Measurements from ENCODE around the gene DMD.
"Not testable (repeated sequence)": the region's sequence is repeated elsewhere in the genome, so short reads cannot be mapped to it uniquely, and the experiment has no call there.

DNA sequence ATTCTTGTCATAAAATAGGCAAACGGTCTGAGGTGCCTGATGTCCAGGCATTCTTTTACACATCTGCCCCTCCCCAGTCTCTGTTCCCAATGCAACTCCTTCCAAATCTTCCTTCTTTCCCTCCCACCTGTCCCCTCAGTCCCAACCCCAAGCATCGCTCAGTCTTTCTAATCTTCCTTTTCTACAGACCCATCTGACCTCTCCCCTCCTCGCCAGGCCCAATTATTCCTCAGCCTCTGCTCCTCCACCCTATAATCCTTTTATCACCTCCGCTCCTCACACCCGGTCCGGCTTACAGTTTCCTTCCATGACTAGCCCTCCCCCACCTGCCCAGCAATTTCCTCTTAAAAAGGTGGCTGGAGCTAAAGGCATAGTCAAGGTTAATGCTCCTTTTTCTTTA, 1832.4 kb downstream of the DMD start:
- TF ChIP-seq EP300 (IDR thresholded peaks at IDR 0.05; ENCODE audit: borderline replicate concordance in 1 of 2, low read depth in 2 of 2, low read length in 2 of 2); ASH2L (IDR thresholded peaks at IDR 0.05; ENCODE audit: low read length): not testable (repeated sequence)
- TF ChIP-seq, protein P1, sequence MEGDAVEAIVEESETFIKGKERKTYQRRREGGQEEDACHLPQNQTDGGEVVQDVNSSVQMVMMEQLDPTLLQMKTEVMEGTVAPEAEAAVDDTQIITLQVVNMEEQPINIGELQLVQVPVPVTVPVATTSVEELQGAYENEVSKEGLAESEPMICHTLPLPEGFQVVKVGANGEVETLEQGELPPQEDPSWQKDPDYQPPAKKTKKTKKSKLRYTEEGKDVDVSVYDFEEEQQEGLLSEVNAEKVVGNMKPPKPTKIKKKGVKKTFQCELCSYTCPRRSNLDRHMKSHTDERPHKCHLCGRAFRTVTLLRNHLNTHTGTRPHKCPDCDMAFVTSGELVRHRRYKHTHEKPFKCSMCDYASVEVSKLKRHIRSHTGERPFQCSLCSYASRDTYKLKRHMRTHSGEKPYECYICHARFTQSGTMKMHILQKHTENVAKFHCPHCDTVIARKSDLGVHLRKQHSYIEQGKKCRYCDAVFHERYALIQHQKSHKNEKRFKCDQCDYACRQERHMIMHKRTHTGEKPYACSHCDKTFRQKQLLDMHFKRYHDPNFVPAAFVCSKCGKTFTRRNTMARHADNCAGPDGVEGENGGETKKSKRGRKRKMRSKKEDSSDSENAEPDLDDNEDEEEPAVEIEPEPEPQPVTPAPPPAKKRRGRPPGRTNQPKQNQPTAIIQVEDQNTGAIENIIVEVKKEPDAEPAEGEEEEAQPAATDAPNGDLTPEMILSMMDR (IDR thresholded peaks at IDR 0.05; ENCODE audit: control extremely low read depth in 1 of 3, insufficient read depth in 1 of 3, low read depth in 1 of 3, low read length in 3 of 3), result not testable (repeated sequence)

Measured in H1 (cell line).